CD14-positive monocyte (primary cell): ENCODE measurements around the gene CPA4. TPM values are rescaled to one million over a fixed set of nuclear protein-coding genes. Genes with fewer than 3 reads are reported as not detected.

Source experiments
- DNase-seq, 3 donors: peaks; one replicate each; pipeline ENCODE4 v3.0.0-alpha.2; 2011 to 2022
- H2AFZ ChIP-seq: 2 replicates; pipeline ENCODE4 v1.6.0; 2012; ENCODE audit warnings: mild to moderate bottlenecking, low read depth, low read length, inconsistent platforms; ENCODE audit not compliant: insufficient read depth, poor library complexity, severe bottlenecking
- H3K27ac ChIP-seq, 2 donors: 1 replicate in 1 of 2; 2 replicates in 1 of 2; pipeline ENCODE4 v1.5.1; 2012 to 2013; ENCODE audit warnings: low read length in 2 of 2, control low read depth in 1 of 2, inconsistent platforms in 1 of 2, low read depth in 1 of 2, mild to moderate bottlenecking in 1 of 2
- H3K27me3 ChIP-seq, 2 donors: one replicate each; pipeline versions ENCODE4 v1.6.0 to v1.6.1; 2011 to 2013; ENCODE audit warnings: low read length in 2 of 2; ENCODE audit not compliant: control insufficient read depth in 2 of 2, insufficient read depth in 2 of 2
- H3K36me3 ChIP-seq, 2 donors: replicated peaks in 1 of 2; 1 replicate in 1 of 2; 2 replicates in 1 of 2; pipeline versions ENCODE4 v1.5.1 to v1.6.1; 2012 to 2013; ENCODE audit warnings: low read length in 2 of 2, control low read depth in 1 of 2, inconsistent platforms in 1 of 2, mild to moderate bottlenecking in 1 of 2; ENCODE audit not compliant: insufficient read depth in 2 of 2, control insufficient read depth in 1 of 2
- H3K4me1 ChIP-seq, 2 donors: 1 replicate in 1 of 2; 2 replicates in 1 of 2; pipeline versions ENCODE4 v1.5.1 to v1.6.1; 2012 to 2013; ENCODE audit warnings: low read length in 2 of 2, control low read depth in 1 of 2, inconsistent platforms in 1 of 2, mild to moderate bottlenecking in 1 of 2, moderate library complexity in 1 of 2; ENCODE audit not compliant: insufficient read depth in 2 of 2, control insufficient read depth in 1 of 2
- H3K4me2 ChIP-seq: replicated peaks from 2 replicates; pipeline ENCODE3; 2012; ENCODE audit warnings: low read length, moderate library complexity, mild to moderate bottlenecking; ENCODE audit not compliant: poor library complexity, severe bottlenecking; ENCODE audit errors: extremely low read depth
- H3K4me3 ChIP-seq, 3 experiments: fragments of 200-600 bp in 1 of 3; sonication (generic) in 1 of 3; replicated peaks in 1 of 3; 1 replicate in 2 of 3; 2 replicates in 1 of 3; pipeline ENCODE4 v1.5.1; 2011 to 2013; ENCODE audit warnings: low read length in 3 of 3, mild to moderate bottlenecking in 3 of 3, control low read depth in 2 of 3, low read depth in 2 of 3, inconsistent platforms in 1 of 3, moderate library complexity in 1 of 3
- H3K79me2 ChIP-seq: 2 replicates; pipeline ENCODE4 v1.6.0; 2012; ENCODE audit warnings: mild to moderate bottlenecking, control low read depth, inconsistent platforms, low read length, moderate library complexity; ENCODE audit not compliant: insufficient read depth
- H3K9ac ChIP-seq: 2 replicates; pipeline ENCODE4 v1.6.0; 2017; ENCODE audit warnings: low read length, mild to moderate bottlenecking; ENCODE audit not compliant: insufficient read depth, poor library complexity, severe bottlenecking
- H3K9me3 ChIP-seq, 2 donors: replicated peaks in 1 of 2; 1 replicate in 1 of 2; 2 replicates in 1 of 2; pipeline versions ENCODE4 v1.5.1 to v1.6.1; 2012 to 2013; ENCODE audit warnings: low read length in 2 of 2, control low read depth in 1 of 2; ENCODE audit not compliant: control insufficient read depth in 1 of 2, insufficient read depth in 1 of 2
- H4K20me1 ChIP-seq: 2 replicates; pipeline ENCODE4 v1.6.0; 2012; ENCODE audit warnings: mild to moderate bottlenecking, low read length, control low read depth, moderate library complexity; ENCODE audit not compliant: insufficient read depth
- H3K27ac Mint-ChIP-seq, 7 donors: one replicate each; pipeline ENCODE4 v1.8.0; 2020; ENCODE audit warnings: mild to moderate bottlenecking in 7 of 7, mixed read lengths in 7 of 7, moderate library complexity in 6 of 7, inconsistent platforms in 2 of 7
- H3K27me3 Mint-ChIP-seq, 3 donors: one replicate each; pipeline ENCODE4 v1.8.0; 2021 to 2022; ENCODE audit warnings: low read depth in 3 of 3, mild to moderate bottlenecking in 3 of 3, mixed read lengths in 3 of 3, moderate library complexity in 3 of 3, inconsistent platforms in 1 of 3
- H3K36me3 Mint-ChIP-seq, 2 donors: one replicate each; pipeline ENCODE4 v1.8.0; 2020; ENCODE audit warnings: mixed read lengths in 2 of 2, inconsistent platforms in 1 of 2, mild to moderate bottlenecking in 1 of 2
- H3K4me1 Mint-ChIP-seq: one replicate; pipeline ENCODE4 v1.8.0; 2020; ENCODE audit warnings: mild to moderate bottlenecking, mixed read lengths
- H3K4me3 Mint-ChIP-seq, 2 donors: one replicate each; pipeline ENCODE4 v1.8.0; 2020; ENCODE audit warnings: mild to moderate bottlenecking in 2 of 2, mixed read lengths in 2 of 2, moderate library complexity in 1 of 2
- H3K9me3 Mint-ChIP-seq, 7 donors: one replicate each; pipeline ENCODE4 v1.8.0; 2020 to 2022; ENCODE audit warnings: mixed read lengths in 7 of 7, mild to moderate bottlenecking in 6 of 7, moderate library complexity in 6 of 7, inconsistent platforms in 2 of 7
- WGBS: methylation state at CpG from one replicate; pipeline ENCODE4 v1.1.5; 2013; ENCODE audit warnings: missing lambda C conversion rate; ENCODE audit not compliant: insufficient coverage; 5-methylcytosine and 5-hydroxymethylcytosine counted together
- intact Hi-C, 2 donors: fragments of 100-400 bp; cut with micrococcal nuclease; formaldehyde crosslinking; loops; one replicate each; pipeline versions ENCODE4 v1.15.0 to v1.15.1; 2023
- polyA plus RNA-seq, 3 donors: library from polyadenylated mRNA; depleted of rRNA in 1 of 3; unstranded in 2 of 3; stranded (reverse) in 1 of 3; fragments of 300-500 nt in 2 of 3; fragments of >200 nt in 1 of 3; fragmentation: Illumina TruSeq in 2 of 3; gene quantifications; 1 replicate in 2 of 3; 2 replicates in 1 of 3; pipeline ENCODE4 v1.2.3, GENCODE V29; 2012 to 2021
- TF ChIP-seq, protein P1 (sequence below): fragments of 200-600 bp; IDR thresholded peaks from one replicate; pipeline ENCODE4 v1.8.0; 2022; ENCODE audit warnings: antibody characterized with exemption, mild to moderate bottlenecking

Gene CPA4
- polyA plus RNA-seq, 3 donors, result not detected

DNA sequence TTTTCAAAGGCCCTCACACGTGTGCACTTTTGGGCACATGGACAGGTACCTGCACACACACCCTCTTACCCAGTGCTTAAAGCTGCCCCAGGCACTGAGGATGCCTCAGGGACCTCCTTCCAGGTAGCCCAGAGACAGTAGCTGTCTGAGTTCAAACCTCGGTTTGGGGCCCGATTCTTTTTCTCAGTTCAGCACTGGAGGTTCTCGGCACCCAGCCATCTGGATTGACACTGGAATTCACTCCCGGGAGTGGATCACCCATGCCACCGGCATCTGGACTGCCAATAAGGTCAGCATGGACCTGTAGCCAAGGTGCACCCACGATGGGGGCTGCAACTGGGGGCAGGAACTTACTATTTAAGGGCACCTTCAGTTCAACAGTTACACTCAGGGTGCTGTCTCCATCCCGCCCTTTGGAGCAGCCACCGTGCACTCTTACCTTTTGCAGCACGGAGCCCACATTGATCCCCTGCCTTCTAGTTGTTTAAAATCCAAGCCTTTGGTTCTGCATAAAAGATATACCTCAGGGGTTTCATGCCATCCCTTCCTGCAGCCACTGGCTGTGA lies 69.4 kb downstream of the CPA4 start:
- TF ChIP-seq, protein P1, sequence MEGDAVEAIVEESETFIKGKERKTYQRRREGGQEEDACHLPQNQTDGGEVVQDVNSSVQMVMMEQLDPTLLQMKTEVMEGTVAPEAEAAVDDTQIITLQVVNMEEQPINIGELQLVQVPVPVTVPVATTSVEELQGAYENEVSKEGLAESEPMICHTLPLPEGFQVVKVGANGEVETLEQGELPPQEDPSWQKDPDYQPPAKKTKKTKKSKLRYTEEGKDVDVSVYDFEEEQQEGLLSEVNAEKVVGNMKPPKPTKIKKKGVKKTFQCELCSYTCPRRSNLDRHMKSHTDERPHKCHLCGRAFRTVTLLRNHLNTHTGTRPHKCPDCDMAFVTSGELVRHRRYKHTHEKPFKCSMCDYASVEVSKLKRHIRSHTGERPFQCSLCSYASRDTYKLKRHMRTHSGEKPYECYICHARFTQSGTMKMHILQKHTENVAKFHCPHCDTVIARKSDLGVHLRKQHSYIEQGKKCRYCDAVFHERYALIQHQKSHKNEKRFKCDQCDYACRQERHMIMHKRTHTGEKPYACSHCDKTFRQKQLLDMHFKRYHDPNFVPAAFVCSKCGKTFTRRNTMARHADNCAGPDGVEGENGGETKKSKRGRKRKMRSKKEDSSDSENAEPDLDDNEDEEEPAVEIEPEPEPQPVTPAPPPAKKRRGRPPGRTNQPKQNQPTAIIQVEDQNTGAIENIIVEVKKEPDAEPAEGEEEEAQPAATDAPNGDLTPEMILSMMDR, result no peak
- Histone ChIP-seq H3K9ac (no peak overlapping the region), H3K27me3 (no peaks in the 10 kb centered on the region), H3K4me1 (no peaks in the 10 kb centered on the region), H3K27ac (no peak overlapping the region), H2AFZ (no peak overlapping the region), H3K4me2 (no peak overlapping the region), H4K20me1 (no peaks in the 10 kb centered on the region), H3K4me3 (no peak overlapping the region), H3K9me3 (peaks cover 20 to 26% of the 10 kb centered on the region in 2 donors), H3K79me2 (no peaks in the 10 kb centered on the region), H3K36me3 (no peaks in the 10 kb centered on the region)
- no peaks in the 10 kb centered on the region for H3K4me1 Mint-ChIP-seq
- 96% methylated on average over 9 of the region's 10 CpGs for WGBS
- H3K9me3 Mint-ChIP-seq, result peaks cover 8 to 29% (median 20%) of the 10 kb centered on the region in 7 donors
- no peaks in the 10 kb centered on the region for H3K36me3 Mint-ChIP-seq
- peaks cover 2 to 3% (median 2%) of the 10 kb centered on the region in 3 donors for H3K27me3 Mint-ChIP-seq
- intact Hi-C loops, result no loop called here
- no peak overlapping the region for H3K4me3 Mint-ChIP-seq
- no peak for DNase-seq
- no peak overlapping the region for H3K27ac Mint-ChIP-seq

DNA sequence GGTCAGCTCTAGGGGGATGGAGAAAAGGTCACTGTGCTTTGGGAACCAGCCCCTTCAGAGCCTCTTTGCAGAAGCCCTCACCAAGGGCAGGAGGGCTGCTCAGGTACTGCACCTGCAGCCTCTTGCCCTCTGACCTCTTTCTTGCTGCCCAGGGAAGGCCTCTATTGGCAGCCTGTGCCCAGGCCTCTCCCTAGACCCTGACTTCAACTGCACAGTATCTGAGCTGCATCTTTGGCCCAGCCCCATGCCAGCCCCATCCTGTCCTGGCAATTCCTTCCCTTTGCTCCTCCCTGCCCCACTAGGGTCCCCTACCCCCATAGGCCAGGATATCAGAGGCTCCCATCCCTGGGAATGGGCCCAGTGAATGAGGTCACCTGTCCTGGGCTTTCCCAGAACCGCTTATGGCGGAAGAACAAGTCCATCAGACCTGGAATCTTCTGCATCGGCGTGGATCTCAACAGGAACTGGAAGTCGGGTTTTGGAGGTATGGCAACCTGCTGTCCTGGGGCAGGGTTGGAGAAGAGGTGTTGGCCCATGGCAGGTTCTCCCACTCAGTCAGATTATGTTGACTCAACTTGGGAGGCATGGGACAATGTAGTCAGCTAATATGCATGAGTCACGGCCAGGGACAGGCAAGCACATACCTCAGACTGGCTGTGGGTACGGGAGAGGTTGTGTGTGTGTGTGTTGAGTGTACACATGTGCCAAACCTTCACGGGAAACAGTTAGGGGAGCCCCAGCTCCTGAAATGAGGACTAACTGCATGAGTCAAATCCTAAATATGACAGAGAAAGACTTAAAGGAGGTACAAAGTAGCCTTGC lies 70.3 kb downstream of the CPA4 start:
- H2AFZ ChIP-seq, result no peak overlapping the region

More for the DNA sequence above, 70.3 kb downstream of the CPA4 start:
- peaks cover 8 to 29% (median 20%) of the 10 kb centered on the region in 7 donors for H3K9me3 Mint-ChIP-seq
- no peaks in the 10 kb centered on the region for H3K79me2 ChIP-seq
- H3K27me3 ChIP-seq, result no peaks in the 10 kb centered on the region
- no peaks in the 10 kb centered on the region for H3K4me1 ChIP-seq
- no peaks in the 10 kb centered on the region for H3K4me1 Mint-ChIP-seq
- H3K27ac ChIP-seq, result no peak overlapping the region
- no peak for DNase-seq
- WGBS, result 93% methylated on average over 6 of the region's 8 CpGs
- no peaks in the 10 kb centered on the region for H3K36me3 ChIP-seq
- no peak overlapping the region for H3K4me3 Mint-ChIP-seq
- no peaks in the 10 kb centered on the region for H4K20me1 ChIP-seq
- H3K9ac ChIP-seq, result no peak overlapping the region
- no peak overlapping the region for H3K4me3 ChIP-seq
- TF ChIP-seq, protein P1, result no peak
- peaks cover 20 to 26% of the 10 kb centered on the region in 2 donors for H3K9me3 ChIP-seq
- no peak overlapping the region for H3K4me2 ChIP-seq
- intact Hi-C loops, result no loop called here
- H3K27me3 Mint-ChIP-seq, result peaks cover 2 to 4% (median 2%) of the 10 kb centered on the region in 3 donors
- no peak overlapping the region for H3K27ac Mint-ChIP-seq
- H3K36me3 Mint-ChIP-seq, result no peaks in the 10 kb centered on the region
